GM12892 (cell line): ENCODE data around the gene IL1F10. TPM values are rescaled to one million over a fixed set of nuclear protein-coding genes. Genes with fewer than 3 reads are reported as not detected.

ENCODE experiments used
- DNase-seq: peaks from one replicate; pipeline ENCODE4 v3.0.0; 2011; ENCODE audit not compliant: insufficient read length
- FAIRE-seq: peaks from 2 replicates; lab custom pipeline; 2011; peaks lifted over from hg19 to GRCh38; lab: Jason Lieb, UNC
- POLR2A ChIP-seq: IDR thresholded peaks from 2 replicates; pipeline ENCODE4 v1.6.1; 2011; ENCODE audit warnings: low read depth, low read length, control low read depth
- POLR2AphosphoS5 ChIP-seq: IDR thresholded peaks from 2 replicates; pipeline ENCODE4 v1.6.1; 2011; ENCODE audit warnings: low read depth, low read length, control low read depth
- TAF1 ChIP-seq: IDR thresholded peaks from 2 replicates; pipeline ENCODE4 v1.6.1; 2011; ENCODE audit warnings: low read depth, mild to moderate bottlenecking, control low read depth, low read length, borderline replicate concordance
- polyA plus RNA-seq: library from polyadenylated mRNA; unstranded; fragments of >200 nt; gene quantifications from one replicate; pipeline ENCODE4 v1.2.1, GENCODE V29; 2012; ENCODE audit warnings: missing spikeins, inconsistent platforms; ENCODE audit not compliant: missing spikeins

Gene IL1F10
- polyA plus RNA-seq: not detected

- DNase-seq: no peak
- no peak for FAIRE-seq
- TF ChIP-seq POLR2AphosphoS5 (no peak), TAF1 (no peak), POLR2A (no peak)
These were observed at the start of gene IL1F10 for GRCh38 chr2:113067681-113068080. Gene IL1F10 (plus strand): TSS chr2:113067970. CDS start chr2:113072739, 4,769 bp downstream.

DNA sequence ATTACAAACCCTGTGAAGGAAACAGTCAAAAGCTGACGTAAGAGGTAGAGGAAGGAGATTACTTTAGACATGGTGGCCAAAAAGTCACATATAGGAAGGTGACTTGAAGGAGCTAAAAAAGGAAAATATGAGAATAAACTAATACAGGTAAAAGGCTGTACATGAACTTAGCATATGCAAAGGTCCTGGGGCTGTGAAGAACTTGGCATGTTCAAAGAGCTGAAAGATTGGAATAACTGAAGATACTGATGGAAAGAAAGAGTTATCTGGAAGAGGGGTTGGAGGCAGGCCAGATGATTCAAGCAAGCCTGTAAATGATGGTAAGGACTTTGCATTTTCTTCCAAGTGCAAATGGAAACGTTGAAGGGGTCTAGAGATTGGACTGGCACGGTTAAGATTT is 49.3 kb upstream of the IL1F10 start:
- DNase-seq: no peak
- FAIRE-seq: no peak
- TF ChIP-seq TAF1: no peak
- no peak for TF ChIP-seq POLR2A
- no peak for TF ChIP-seq POLR2AphosphoS5

DNA sequence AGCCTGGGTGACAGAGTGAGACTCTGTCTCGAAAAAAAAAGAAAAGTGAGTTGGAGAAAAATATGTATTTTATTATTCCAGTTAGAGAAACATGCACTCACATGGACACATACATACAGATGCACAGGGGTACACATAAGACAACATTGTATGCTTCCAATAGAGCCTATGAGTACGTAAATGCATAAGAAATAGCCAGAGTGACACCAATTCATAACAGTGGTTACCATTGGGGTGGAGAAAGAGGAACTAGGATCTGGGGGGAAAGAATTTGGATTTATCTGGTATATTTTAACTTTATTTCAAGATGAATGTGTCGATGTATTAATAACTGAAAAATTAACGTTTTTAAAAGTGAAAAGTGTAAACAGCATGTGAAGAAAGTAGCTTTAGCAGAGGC is 46.5 kb upstream of the IL1F10 start:
- FAIRE-seq: no peak
- TF ChIP-seq TAF1: no peak
- no peak for TF ChIP-seq POLR2A
- TF ChIP-seq POLR2AphosphoS5: no peak

GRCh38 chr2:113024764-113025163 is 43.0 kb upstream of the IL1F10 start:
- DNase-seq: no peak

More for the DNA sequence above, 46.5 kb upstream of the IL1F10 start:
- DNase-seq: no peak

DNA sequence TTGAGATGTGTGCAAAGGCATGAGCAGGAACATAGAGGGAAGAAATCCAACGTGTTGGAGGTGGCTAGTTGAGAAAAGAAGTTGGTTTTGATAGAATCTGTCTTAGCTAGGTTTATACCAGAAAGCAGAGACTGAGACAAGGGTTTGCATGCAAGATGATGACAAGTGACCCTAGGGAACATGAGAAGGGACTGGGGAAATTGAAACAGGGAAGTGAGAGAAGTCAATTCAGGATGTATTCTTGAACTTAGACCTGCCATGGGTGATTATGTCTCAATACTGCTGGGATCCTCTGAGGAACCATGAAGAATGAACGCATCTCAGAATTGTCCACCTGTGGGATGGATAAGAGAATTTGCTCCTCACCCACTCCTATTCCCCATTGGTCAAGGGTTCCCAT is 42.0 kb upstream of the IL1F10 start:
- TF ChIP-seq TAF1: no peak
- TF ChIP-seq POLR2A: no peak
- TF ChIP-seq POLR2AphosphoS5: no peak
- DNase-seq (no peak), FAIRE-seq (no peak)

More at GRCh38 chr2:113024764-113025163, 43.0 kb upstream of the IL1F10 start:
- TF ChIP-seq POLR2AphosphoS5 (no peak), POLR2A (no peak), TAF1 (no peak)
- FAIRE-seq: no peak

DNA sequence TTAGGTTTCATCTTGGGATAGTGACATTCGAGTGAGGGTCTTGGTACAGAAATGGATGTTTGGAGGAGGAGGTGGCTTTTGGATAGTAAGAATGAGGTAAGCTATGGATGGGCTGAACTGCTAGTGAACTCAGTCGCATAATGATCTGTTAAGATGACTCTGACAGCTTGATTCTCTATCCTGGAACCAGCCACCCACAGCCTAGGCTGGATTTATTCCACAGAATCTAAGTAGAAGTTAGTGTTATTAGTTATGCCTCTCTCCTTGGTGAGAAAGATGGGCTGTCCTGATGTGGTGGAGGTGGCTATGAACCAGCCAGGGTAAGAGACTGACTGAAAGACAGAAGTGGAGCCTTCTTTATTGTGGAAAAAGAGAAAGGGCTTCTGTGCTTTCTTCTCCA is 40.1 kb upstream of the IL1F10 start:
- TF ChIP-seq POLR2AphosphoS5 (no peak), POLR2A (no peak), TAF1 (no peak)
- DNase-seq (no peak), FAIRE-seq (no peak)

DNA sequence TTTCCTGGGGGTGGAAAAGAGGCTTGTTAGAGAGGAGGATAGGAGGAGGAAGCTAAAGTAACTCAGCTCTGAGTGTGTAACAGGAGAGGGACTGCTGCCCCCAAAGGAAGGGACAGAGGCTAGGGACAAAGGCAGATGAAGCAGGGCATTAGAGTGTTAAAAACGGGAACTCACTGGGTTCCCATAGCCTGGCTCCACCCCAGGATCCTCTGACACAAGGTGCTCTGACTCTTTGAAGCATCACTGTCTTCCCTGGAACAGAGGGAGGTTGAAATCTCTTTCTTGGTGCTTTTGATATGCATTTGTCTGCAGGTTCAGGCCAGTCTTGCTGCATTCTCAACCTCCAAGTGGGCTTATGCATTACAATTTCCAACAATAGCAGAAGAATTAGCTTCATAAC is 39.7 kb upstream of the IL1F10 start:
- DNase-seq: no peak

DNA sequence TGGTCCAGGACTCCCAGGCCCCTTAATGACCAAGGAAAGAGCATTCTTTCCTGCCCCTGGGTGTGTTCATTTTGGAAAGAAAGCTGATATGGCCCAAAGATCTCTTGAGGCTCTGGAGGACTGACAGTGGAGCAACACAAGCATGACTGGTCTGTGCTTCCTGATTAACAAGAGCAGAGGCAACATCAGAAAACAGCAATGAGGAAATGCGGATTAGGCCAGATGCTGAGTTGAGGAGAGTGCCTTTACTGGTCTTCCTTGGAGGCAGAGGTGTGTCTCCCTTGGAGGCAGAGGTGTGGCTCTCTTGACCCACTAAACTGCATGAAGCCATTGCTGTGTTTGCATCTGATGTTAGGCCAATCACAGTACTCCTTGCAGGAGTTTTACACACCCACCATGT is 35.0 kb upstream of the IL1F10 start:
- FAIRE-seq (no peak), DNase-seq (no peak)
- TF ChIP-seq POLR2A: no peak
- TF ChIP-seq POLR2AphosphoS5: no peak
- TF ChIP-seq TAF1: no peak

More for the DNA sequence above, 39.7 kb upstream of the IL1F10 start:
- no peak for FAIRE-seq
- TF ChIP-seq POLR2A: no peak
- no peak for TF ChIP-seq TAF1
- no peak for TF ChIP-seq POLR2AphosphoS5

DNA sequence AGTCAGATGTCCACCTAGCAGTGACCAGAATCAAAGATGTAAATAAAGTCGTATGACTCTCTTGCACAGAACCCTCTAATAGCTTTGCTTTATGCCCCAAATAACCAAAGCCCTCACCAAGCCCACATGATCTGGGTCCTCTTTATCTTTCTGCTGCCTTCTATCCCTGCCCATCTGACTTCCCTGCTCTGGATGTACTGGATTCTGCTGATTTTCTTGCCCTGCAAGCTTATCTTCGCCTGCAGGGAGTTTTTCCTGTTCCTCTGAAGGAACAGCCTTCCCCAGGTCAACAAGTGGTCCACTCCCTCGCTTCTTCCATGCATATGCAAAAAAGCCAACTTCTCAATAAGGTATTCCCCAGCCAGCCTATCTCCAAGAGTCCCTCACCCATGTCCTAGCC is 33.8 kb upstream of the IL1F10 start:
- FAIRE-seq: no peak
- no peak for DNase-seq
- TF ChIP-seq TAF1 (no peak), POLR2AphosphoS5 (no peak), POLR2A (no peak)

DNA sequence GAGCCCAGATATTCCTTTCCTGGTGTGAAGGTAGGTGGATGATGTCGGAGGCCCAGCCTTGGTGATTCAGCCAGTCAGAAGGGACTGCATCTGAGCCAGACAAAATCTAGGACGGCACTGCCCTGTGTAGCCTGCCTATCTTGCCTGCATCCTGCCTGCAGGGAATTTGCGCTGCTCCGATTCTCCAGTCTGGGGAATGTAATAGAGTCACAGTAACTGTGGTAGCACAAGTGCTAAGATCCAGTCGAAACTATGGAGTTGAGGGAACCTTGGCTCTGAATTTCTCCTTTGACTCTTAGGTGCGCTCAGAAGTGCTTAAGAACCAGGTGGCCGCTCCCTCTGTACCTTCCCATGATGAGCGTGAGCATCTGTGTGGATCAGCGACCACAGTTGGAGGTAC is 31.0 kb upstream of the IL1F10 start:
- no peak for FAIRE-seq
- no peak for TF ChIP-seq POLR2A
- no peak for TF ChIP-seq TAF1
- no peak for TF ChIP-seq POLR2AphosphoS5
- DNase-seq: no peak

GRCh38 chr2:113038291-113038690 is 29.5 kb upstream of the IL1F10 start:
- no peak for TF ChIP-seq TAF1
- TF ChIP-seq POLR2A: no peak
- no peak for TF ChIP-seq POLR2AphosphoS5
- FAIRE-seq (no peak), DNase-seq (no peak)

DNA sequence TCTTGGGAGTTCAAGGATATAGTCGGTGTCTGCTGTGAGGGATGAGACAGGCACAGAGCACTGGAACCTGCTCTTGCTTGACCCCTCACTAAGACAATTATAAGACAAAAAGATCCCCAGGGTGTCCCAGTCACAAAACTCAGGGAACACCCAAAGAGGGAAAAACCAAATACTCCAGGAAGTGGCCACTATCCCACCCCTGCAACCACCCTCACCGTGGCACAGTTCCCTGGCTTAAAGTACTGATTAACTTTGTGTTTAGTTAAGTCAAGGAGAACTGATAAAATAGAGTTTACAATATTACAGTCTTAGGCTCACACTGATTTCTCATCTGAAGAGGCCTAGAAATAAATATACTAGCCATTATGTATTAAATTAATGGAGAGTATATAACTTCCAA is 28.6 kb upstream of the IL1F10 start:
- no peak for TF ChIP-seq POLR2AphosphoS5
- no peak for TF ChIP-seq TAF1
- TF ChIP-seq POLR2A: no peak
- no peak for FAIRE-seq
- no peak for DNase-seq

GRCh38 chr2:113039719-113040118 is 28.1 kb upstream of the IL1F10 start:
- DNase-seq (no peak), FAIRE-seq (no peak)
- TF ChIP-seq POLR2A (no peak), POLR2AphosphoS5 (no peak), TAF1 (no peak)
